Smooth muscle cell of bladder (primary cell): ENCODE data around the gene CHST3. TPM values are rescaled to one million over a fixed set of nuclear protein-coding genes. Genes with fewer than 3 reads are reported as not detected.

ENCODE experiments used
- total RNA-seq: library from RNA; depleted of rRNA; stranded (reverse); fragments of >200 nt; gene quantifications from 2 replicates; pipeline ENCODE4 v1.2.3, GENCODE V29; 2014

Gene CHST3, protein sequence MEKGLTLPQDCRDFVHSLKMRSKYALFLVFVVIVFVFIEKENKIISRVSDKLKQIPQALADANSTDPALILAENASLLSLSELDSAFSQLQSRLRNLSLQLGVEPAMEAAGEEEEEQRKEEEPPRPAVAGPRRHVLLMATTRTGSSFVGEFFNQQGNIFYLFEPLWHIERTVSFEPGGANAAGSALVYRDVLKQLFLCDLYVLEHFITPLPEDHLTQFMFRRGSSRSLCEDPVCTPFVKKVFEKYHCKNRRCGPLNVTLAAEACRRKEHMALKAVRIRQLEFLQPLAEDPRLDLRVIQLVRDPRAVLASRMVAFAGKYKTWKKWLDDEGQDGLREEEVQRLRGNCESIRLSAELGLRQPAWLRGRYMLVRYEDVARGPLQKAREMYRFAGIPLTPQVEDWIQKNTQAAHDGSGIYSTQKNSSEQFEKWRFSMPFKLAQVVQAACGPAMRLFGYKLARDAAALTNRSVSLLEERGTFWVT
- total RNA-seq: 15.9 and 24.7 TPM in 2 replicates

DNA sequence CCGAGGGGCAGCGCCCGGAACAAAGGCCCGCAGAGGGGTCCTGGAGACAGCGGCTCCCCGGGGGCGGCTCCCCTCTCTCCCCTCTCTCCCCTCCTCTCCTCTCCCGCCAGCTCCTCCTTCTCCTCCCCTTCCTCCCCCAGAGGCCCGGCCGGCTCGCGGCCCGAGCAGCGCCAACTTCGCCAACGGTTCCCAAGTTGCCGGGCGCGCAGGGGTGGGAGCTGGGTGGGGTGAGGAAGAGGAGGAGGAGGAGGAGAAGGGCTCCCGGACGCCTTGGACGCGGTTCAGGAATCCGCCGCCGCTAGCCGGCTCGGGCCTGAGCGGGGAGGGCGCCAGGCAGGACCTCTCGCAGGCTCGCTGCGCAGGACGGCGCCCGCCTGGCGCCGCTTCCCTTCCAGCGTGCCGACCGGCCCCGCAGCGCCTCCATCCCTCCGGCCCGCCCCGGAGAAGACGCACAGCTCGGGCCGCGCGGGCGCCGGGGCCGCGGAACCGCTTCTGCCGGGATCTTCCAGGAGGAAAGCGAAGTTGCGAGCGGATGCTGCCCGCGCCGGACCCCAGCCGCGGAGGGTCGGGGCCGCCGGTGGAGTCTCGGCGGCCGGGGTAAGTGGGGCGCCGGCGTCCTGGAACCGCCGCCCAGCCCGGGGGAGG, at the start of gene CHST3:
TSS of gene CHST3 (plus strand) at position 298 of the 645 bp plus-strand sequence. CDS start 41,448 bp downstream, outside the sequence.

Other genes with a start within 250 kb of the CHST3 start
- gene C10orf105, start 244.6 kb upstream of the CHST3 start, total RNA-seq: under 0.01 TPM in 2 replicates
- gene VSIR, start 190.9 kb upstream of the CHST3 start, total RNA-seq: 15.9 and 23.4 TPM in 2 replicates
- 556 and 987 TPM in 2 replicates for gene PSAP, start 113.1 kb upstream of the CHST3 start, total RNA-seq
- 0.37 and 0.43 TPM in 2 replicates for gene SPOCK2, start 124.2 kb downstream of the CHST3 start, total RNA-seq